HG02840 (cell line): ENCODE data around the gene PTGER4.

ENCODE experiments used
- ATAC-seq: cut with Tn5 transposase; IDR thresholded peaks from one replicate; pipeline ENCODE4 v1.9.1; 2021; ENCODE audit warnings: mild to moderate bottlenecking, moderate library complexity, moderate number of reproducible peaks; ENCODE audit not compliant: unreplicated experiment, low FRiP score

The PTGER4 gene

GRCh38 chr5:40738502-40738901 lies 58.8 kb downstream of the PTGER4 start:
- no peak for ATAC-seq
